GM19328 (cell line): ENCODE results near the gene APC2.

Source experiments
- ATAC-seq: cut with Tn5 transposase; IDR thresholded peaks from one replicate; pipeline ENCODE4 v1.9.1; 2021; ENCODE audit warnings: mild to moderate bottlenecking, moderate library complexity; ENCODE audit not compliant: unreplicated experiment

APC2 gene

GRCh38 chr19:1460033-1460995 is 10.4 kb downstream of the APC2 start:
- ATAC-seq, result no peak

- ATAC-seq, result no peak
Observed at GRCh38 chr19:1461862-1462261, 11.9 kb downstream of the APC2 start.

- ATAC-seq, result no peak
Observed at GRCh38 chr19:1465191-1466016, 15.5 kb downstream of the APC2 start.

GRCh38 chr19:1466018-1466460 is 16.1 kb downstream of the APC2 start:
- ATAC-seq, result no peak

- ATAC-seq, result no peak
Observed at GRCh38 chr19:1466461-1467214, 16.7 kb downstream of the APC2 start.

- no peak for ATAC-seq
Observed at GRCh38 chr19:1467215-1467489, 17.2 kb downstream of the APC2 start.

- no peak for ATAC-seq
Observed at GRCh38 chr19:1467490-1468273, 17.8 kb downstream of the APC2 start.

- ATAC-seq, result no peak
Observed at GRCh38 chr19:1468274-1468820, 18.4 kb downstream of the APC2 start.

- ATAC-seq, result no peak
Observed at GRCh38 chr19:1468821-1469254, 18.9 kb downstream of the APC2 start.

- ATAC-seq, result no peak
Observed at GRCh38 chr19:1469255-1470054, 19.5 kb downstream of the APC2 start.

- ATAC-seq, result no peak
Observed at GRCh38 chr19:1470055-1470304, 20.1 kb downstream of the APC2 start.

GRCh38 chr19:1470305-1471009 is 20.5 kb downstream of the APC2 start:
- no peak for ATAC-seq

- ATAC-seq, result no peak
Observed at GRCh38 chr19:1471010-1471514, 21.1 kb downstream of the APC2 start.

- ATAC-seq, result no peak
Observed at GRCh38 chr19:1471515-1472160, 21.7 kb downstream of the APC2 start.

- ATAC-seq, result no peak
Observed at GRCh38 chr19:1472231-1473084, 22.5 kb downstream of the APC2 start.

- no peak for ATAC-seq
Observed at GRCh38 chr19:1473085-1473851, 23.3 kb downstream of the APC2 start.
